GM21423 (cell line): ENCODE data around the gene CWF19L1.

Experiments
- ATAC-seq: cut with Tn5 transposase; IDR thresholded peaks from one replicate; pipeline ENCODE4 v1.9.1; 2021; ENCODE audit warnings: mild to moderate bottlenecking, moderate library complexity; ENCODE audit not compliant: unreplicated experiment

The CWF19L1 gene

DNA sequence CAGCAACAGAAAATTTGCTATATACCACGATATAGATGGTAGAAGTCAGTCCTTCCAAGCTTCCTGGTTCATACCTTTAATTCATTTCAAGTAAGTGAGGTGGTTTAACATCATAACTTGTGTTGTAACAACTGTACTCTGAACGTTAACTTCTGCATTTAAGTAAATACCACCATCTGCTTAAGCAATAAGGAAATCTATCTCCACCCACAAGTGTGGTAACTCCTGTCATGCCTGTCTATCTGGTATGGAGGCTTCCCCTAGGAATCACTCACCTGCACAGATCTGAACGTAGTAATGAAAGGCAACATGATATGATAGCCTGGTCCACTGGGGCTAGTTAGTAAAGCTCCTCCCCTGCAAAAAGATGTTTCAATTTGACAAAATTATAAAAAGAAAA is 84.0 kb downstream of the CWF19L1 start:
- ATAC-seq: no peak

DNA sequence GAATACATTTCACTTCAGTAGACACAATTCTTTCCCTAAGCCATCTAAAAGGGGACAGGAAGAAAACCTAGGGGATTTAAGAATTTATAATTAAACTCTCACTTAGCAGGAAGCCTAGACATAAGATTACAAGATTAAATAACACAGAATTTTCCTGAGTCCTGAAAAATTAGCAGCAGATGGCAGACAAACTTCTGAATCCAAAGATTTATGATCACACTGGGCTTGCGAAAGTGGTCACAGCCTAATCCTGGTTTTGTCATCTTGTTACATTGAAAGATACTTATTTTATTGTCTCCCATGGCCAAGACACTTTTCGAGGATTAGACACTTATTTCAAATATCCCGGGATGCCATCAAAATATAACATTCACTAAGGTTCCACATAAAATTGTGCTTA is 84.5 kb downstream of the CWF19L1 start:
- no peak for ATAC-seq
